Gastrocnemius medialis (tissue), 4 donors: ENCODE measurements around the gene ARID5B. TPM values are rescaled to one million over a fixed set of nuclear protein-coding genes. Genes with fewer than 3 reads are reported as not detected.

ENCODE experiments used
- ATAC-seq, 2 donors: fragments of 150-250 bp; one replicate each; pipeline ENCODE4 v1.9.1; 2016
- DNase-seq, 2 donors: peaks; one replicate each; pipeline ENCODE4 v3.0.0-alpha.2; 2019
- H3K27ac ChIP-seq, 4 donors: fragments of 200-600 bp; sonication (generic); 1 replicate in 1 of 4; 2 replicates in 3 of 4; pipeline ENCODE4 v1.5.1; 2016 to 2018; ENCODE audit warnings: mild to moderate bottlenecking in 2 of 4, moderate library complexity in 1 of 4
- H3K27me3 ChIP-seq, 3 donors: fragments of 200-600 bp; sonication (generic) in 2 of 3; 1 replicate in 1 of 3; 2 replicates in 2 of 3; pipeline versions ENCODE4 v1.5.1 to v1.6.0; 2016 to 2019; ENCODE audit warnings: mild to moderate bottlenecking in 1 of 3, moderate library complexity in 1 of 3
- H3K36me3 ChIP-seq, 2 donors: fragments of 200-600 bp; sonication (generic) in 1 of 2; one replicate each; pipeline ENCODE4 v1.5.1; 2017 to 2018
- H3K4me1 ChIP-seq, 2 donors: fragments of 200-600 bp; sonication (generic) in 1 of 2; one replicate each; pipeline ENCODE4 v1.5.1; 2016 to 2017; ENCODE audit warnings: mild to moderate bottlenecking in 2 of 2
- H3K4me3 ChIP-seq, 4 donors: fragments of 200-600 bp; sonication (generic) in 3 of 4; 1 replicate in 1 of 4; 2 replicates in 3 of 4; pipeline ENCODE4 v1.5.1; 2016 to 2019; ENCODE audit warnings: mild to moderate bottlenecking in 2 of 4
- H3K9me3 ChIP-seq, 3 donors: fragments of 200-600 bp; sonication (generic) in 2 of 3; 1 replicate in 1 of 3; 2 replicates in 2 of 3; pipeline ENCODE4 v1.5.1; 2016 to 2019
- POLR2A ChIP-seq, 2 donors: fragments of 450-650 bp; IDR thresholded peaks; one replicate each; pipeline ENCODE4 v1.6.1; 2017; ENCODE audit warnings: antibody characterized with exemption in 2 of 2, mild to moderate bottlenecking in 2 of 2, moderate library complexity in 2 of 2
- in situ Hi-C, 4 donors: fragments of 200-750 bp; cut with MboI; loops; one replicate each; pipeline versions ENCODE4 v1.15.0 to v1.8.0; 2017; ENCODE audit warnings: low sequenced_read_pairs in 4 of 4
- intact Hi-C: fragments of 100-400 bp; cut with DNase I; formaldehyde crosslinking; loops from one replicate; pipeline ENCODE4 v1.15.1; 2023; ENCODE audit warnings: low total_unique reads
- total RNA-seq, 4 donors: library from RNA; depleted of rRNA; stranded (reverse); fragments of >200 nt; gene quantifications; one replicate each; pipeline versions ENCODE4 v1.1.0 to v1.2.3, GENCODE V29; 2016
- TF ChIP-seq, protein P1 (sequence below), 5 experiments: fragments of 450-650 bp in 3 of 5; fragments of 200-600 bp in 2 of 5; sonication (generic) in 2 of 5; IDR thresholded peaks in 4 of 5; conservative IDR thresholded peaks in 1 of 5; 1 replicate in 4 of 5; 2 replicates in 1 of 5; pipeline ENCODE4 v1.5.1; 2016 to 2019; ENCODE audit warnings: antibody characterized with exemption in 5 of 5, mild to moderate bottlenecking in 3 of 5, moderate library complexity in 3 of 5

Gene ARID5B
- total RNA-seq, 4 donors from 2014 or later, result 156 to 512 (median 263) TPM

DNA sequence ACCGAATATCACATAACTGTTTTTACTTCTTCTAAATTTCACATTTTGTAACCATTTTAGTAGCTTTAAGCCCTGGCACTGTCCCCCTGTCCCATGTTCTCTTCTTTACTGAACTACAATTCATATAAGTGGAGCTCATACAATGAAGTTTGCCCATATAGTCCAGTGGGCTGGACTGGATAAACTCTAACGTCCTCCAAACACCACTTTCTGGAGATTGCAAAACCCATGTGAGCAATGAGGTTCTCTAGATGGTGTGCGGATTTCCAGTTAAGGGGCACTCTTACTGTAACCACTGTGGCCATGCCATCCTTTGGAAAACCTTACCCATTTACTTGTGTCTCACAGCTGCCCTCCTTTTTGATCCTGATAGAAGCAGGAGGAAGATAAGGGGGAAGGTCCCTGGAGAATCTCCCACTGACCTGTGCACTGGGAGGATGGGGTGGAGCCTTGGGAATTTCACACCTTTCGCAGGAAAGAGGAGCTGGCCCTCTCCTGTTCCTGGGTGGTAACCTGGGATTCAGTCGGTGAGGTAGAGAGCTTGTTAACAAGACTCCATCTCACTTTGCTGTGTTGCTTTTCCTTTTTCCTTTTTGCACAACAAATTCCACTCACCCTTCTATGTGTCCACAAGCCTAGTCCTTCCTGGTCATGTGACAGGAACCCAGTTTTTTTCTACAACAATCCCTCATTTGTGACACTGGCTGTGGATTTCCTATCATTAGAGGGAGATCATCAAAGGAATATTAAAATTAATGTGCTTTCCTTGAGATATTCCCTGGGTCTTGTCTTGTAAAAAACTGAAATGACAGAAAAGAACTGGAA, 120.7 kb downstream of the ARID5B start:
- H3K4me3 ChIP-seq, result no peak overlapping the region
- DNase-seq, result no peak
- no peaks in the 10 kb centered on the region for H3K9me3 ChIP-seq
- in situ Hi-C loops, result loop anchor here in 1 of 4 donors (10.0 kb wide), 2 partner anchors 117 to 213 kb away; partner anchors contain the start of gene ARID5B
- H3K27ac ChIP-seq, result no peak overlapping the region
- no peaks in the 10 kb centered on the region for H3K36me3 ChIP-seq
- intact Hi-C loops, result no loop called here
- H3K27me3 ChIP-seq, result no peaks in the 10 kb centered on the region
- peaks cover 21 to 41% of the 10 kb centered on the region in 2 donors for H3K4me1 ChIP-seq
- no peak for TF ChIP-seq POLR2A (IDR thresholded peaks at IDR 0.05)
- TF ChIP-seq, protein P1, sequence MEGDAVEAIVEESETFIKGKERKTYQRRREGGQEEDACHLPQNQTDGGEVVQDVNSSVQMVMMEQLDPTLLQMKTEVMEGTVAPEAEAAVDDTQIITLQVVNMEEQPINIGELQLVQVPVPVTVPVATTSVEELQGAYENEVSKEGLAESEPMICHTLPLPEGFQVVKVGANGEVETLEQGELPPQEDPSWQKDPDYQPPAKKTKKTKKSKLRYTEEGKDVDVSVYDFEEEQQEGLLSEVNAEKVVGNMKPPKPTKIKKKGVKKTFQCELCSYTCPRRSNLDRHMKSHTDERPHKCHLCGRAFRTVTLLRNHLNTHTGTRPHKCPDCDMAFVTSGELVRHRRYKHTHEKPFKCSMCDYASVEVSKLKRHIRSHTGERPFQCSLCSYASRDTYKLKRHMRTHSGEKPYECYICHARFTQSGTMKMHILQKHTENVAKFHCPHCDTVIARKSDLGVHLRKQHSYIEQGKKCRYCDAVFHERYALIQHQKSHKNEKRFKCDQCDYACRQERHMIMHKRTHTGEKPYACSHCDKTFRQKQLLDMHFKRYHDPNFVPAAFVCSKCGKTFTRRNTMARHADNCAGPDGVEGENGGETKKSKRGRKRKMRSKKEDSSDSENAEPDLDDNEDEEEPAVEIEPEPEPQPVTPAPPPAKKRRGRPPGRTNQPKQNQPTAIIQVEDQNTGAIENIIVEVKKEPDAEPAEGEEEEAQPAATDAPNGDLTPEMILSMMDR (IDR thresholded peaks at IDR 0.05 in 4 of 5, conservative IDR thresholded peaks at IDR 0.05 in 1 of 5), result no peak
- no peak for ATAC-seq

DNA sequence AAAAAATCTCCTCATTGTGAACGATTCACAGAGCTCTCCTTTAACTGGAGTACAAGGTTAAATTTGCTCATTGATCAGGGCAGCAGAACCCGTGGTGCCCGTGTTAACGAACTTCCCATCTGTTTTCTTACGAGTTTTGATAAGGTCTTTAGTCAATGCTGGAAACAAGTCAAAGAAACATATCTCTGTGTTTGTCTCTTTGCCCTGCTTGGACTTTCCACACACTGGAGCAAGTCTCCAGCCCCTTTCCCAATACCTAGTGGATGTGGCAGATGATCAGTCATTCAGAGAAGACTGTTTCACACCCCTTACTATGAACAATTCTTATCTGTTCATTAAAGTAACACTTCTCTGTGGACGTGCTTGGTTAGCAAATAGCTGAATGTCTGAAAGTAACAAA, 121.3 kb downstream of the ARID5B start:
- in situ Hi-C loops (loop anchor here in 1 of 4 donors (10.0 kb wide), 2 partner anchors 118 to 212 kb away; partner anchors contain the start of gene ARID5B), intact Hi-C loops (no loop called here)
- H3K27me3 ChIP-seq, result no peaks in the 10 kb centered on the region
- no peaks in the 10 kb centered on the region for H3K36me3 ChIP-seq
- ATAC-seq, result no peak
- H3K27ac ChIP-seq, result no peak overlapping the region
- H3K4me3 ChIP-seq, result no peak overlapping the region
- H3K4me1 ChIP-seq, result peaks cover 15 to 34% of the 10 kb centered on the region in 2 donors
- no peak for DNase-seq
- no peak for TF ChIP-seq POLR2A (IDR thresholded peaks at IDR 0.05)
- TF ChIP-seq, protein P1 (IDR thresholded peaks at IDR 0.05 in 4 of 5, conservative IDR thresholded peaks at IDR 0.05 in 1 of 5), result no peak
- H3K9me3 ChIP-seq, result no peaks in the 10 kb centered on the region

DNA sequence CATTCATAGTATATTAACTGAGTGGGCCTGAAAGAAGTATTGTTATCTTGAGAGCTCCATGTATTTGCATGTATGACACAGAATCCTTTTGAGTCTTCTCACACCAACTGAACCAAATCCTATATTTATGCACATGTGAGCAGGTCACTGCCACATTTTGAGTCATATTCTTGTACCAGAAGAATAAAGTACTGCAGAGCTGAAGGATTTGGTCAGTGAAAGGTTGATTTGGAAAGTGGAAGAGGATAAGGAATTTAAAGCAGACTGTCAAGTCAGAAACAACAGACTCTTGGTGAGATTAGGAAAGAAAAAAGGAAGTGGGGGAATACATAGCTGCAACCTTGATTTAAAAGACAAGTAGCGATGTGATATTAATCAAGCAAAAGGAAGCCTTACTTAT, 121.8 kb downstream of the ARID5B start:
- in situ Hi-C loops, result loop anchor here in 1 of 4 donors (10.0 kb wide), 2 partner anchors 119 to 211 kb away; partner anchors contain the start of gene ARID5B

DNA sequence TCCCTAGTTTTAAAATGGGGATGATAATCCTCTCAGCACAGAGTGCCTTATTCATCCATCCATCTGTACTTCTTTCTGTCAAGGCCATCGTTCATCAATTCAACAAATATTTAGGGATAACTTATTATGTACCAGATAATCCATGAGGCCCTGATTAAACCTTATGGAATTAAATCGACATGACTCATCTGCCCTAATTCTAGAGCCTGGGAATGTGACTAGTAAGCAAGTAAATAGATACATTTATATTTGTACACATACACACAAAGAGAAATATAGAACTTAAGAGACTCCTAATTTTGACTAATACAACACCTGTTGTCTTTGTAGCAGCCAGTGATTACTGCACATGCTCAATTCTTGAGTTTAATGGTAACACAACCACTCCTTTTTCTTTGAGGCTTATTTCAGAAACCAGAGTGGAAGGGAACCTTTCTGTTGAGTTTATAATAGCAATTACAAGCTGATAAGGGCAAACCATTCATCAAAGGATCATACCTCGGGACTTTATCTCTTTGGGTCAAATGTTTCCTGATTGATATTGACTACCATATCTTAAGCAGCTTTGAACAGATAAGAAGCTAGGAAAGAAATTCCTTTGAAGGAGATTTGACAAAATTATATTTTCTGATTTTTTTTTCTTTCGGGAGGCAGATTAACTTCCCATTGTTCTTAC, 122.7 kb downstream of the ARID5B start:
- no peaks in the 10 kb centered on the region for H3K9me3 ChIP-seq
- H3K4me1 ChIP-seq, result peaks cover 2 to 21% of the 10 kb centered on the region in 2 donors
- intact Hi-C loops (loop anchor here (1.0 kb wide), 1 partner anchor 43 kb away; no protein-coding TSS in a partner anchor), in situ Hi-C loops (loop anchor here in 1 of 4 donors (10.0 kb wide), 2 partner anchors 119 to 211 kb away; partner anchors contain the start of gene ARID5B)
- no peaks in the 10 kb centered on the region for H3K27me3 ChIP-seq
- ATAC-seq (no peak), DNase-seq (no peak)
- H3K4me3 ChIP-seq, result no peak overlapping the region
- TF ChIP-seq, protein P1 (IDR thresholded peaks at IDR 0.05 in 4 of 5, conservative IDR thresholded peaks at IDR 0.05 in 1 of 5), result no peak
- TF ChIP-seq POLR2A (IDR thresholded peaks at IDR 0.05), result no peak
- no peak overlapping the region for H3K27ac ChIP-seq
- no peaks in the 10 kb centered on the region for H3K36me3 ChIP-seq

More for the DNA sequence above, 121.8 kb downstream of the ARID5B start:
- no peak overlapping the region for H3K27ac ChIP-seq
- H3K4me1 ChIP-seq, result peaks cover 10 to 29% of the 10 kb centered on the region in 2 donors
- TF ChIP-seq POLR2A (IDR thresholded peaks at IDR 0.05), result no peak
- TF ChIP-seq, protein P1 (IDR thresholded peaks at IDR 0.05 in 4 of 5, conservative IDR thresholded peaks at IDR 0.05 in 1 of 5), result no peak
- H3K9me3 ChIP-seq, result no peaks in the 10 kb centered on the region
- DNase-seq (no peak), ATAC-seq (no peak)
- H3K36me3 ChIP-seq, result no peaks in the 10 kb centered on the region
- no peaks in the 10 kb centered on the region for H3K27me3 ChIP-seq
- no peak overlapping the region for H3K4me3 ChIP-seq
- intact Hi-C loops, result no loop called here
